BE2C (cell line): ENCODE results near the gene XYLT1.

ENCODE experiments used
- DNase-seq: peaks from one replicate; pipeline ENCODE4 v3.0.0-alpha.2; 2020
- H3K27me3 ChIP-seq: fragments of 250-450 bp; sonication (Bioruptor Pico); 2 replicates; pipeline ENCODE4 v1.5.1; 2020; ENCODE audit warnings: mild to moderate bottlenecking
- H3K36me3 ChIP-seq: fragments of 250-450 bp; sonication (Bioruptor Pico); 2 replicates; pipeline ENCODE4 v1.5.1; 2020; ENCODE audit warnings: mild to moderate bottlenecking
- H3K4me1 ChIP-seq: fragments of 250-450 bp; sonication (Bioruptor Pico); 2 replicates; pipeline ENCODE4 v1.5.1; 2020
- H3K4me3 ChIP-seq: 2 replicates; pipeline ENCODE4 v1.5.1; 2011; ENCODE audit warnings: low read depth, low read length
- H3K9me3 ChIP-seq: fragments of 250-450 bp; sonication (Bioruptor Pico); 2 replicates; pipeline ENCODE4 v1.5.1; 2020
- CTCF ChIP-seq: IDR thresholded peaks from 2 replicates; pipeline ENCODE4 v1.5.1; 2012; ENCODE audit warnings: mild to moderate bottlenecking, low read depth, low read length

XYLT1 gene

GRCh38 chr16:17359788-17360390 is 110.9 kb downstream of the XYLT1 start:
- Histone ChIP-seq H3K4me3 (no peak overlapping the region), H3K27me3 (no peaks in the 10 kb centered on the region), H3K36me3 (no peaks in the 10 kb centered on the region), H3K4me1 (peaks cover 22% of the 10 kb centered on the region), H3K9me3 (no peaks in the 10 kb centered on the region)
- no peak for DNase-seq
- no peak for TF ChIP-seq CTCF

DNA sequence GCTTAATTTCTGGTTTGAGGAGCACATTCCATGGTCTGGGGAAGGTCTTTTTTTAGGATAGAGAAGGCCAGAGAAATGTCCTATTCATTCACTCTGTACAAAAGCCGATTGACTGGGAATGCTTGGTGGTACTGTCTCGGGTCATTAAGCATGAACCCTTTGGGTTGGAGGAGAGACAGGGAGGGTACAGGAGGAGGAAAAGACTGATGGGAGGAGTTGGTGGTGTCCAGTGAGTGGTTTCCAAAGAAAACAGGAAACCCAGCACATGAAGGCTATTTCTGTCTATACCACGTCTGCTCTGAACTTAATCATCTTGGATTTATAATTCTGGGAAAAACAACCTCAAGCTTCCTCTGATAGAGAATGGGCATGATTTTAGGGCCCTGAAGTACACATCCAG is 111.9 kb downstream of the XYLT1 start:
- DNase-seq = no peak
- Histone ChIP-seq H3K9me3 (no peaks in the 10 kb centered on the region), H3K4me1 (peaks cover 21% of the 10 kb centered on the region), H3K4me3 (no peak overlapping the region), H3K36me3 (no peaks in the 10 kb centered on the region), H3K27me3 (no peaks in the 10 kb centered on the region)
- no peak for TF ChIP-seq CTCF

DNA sequence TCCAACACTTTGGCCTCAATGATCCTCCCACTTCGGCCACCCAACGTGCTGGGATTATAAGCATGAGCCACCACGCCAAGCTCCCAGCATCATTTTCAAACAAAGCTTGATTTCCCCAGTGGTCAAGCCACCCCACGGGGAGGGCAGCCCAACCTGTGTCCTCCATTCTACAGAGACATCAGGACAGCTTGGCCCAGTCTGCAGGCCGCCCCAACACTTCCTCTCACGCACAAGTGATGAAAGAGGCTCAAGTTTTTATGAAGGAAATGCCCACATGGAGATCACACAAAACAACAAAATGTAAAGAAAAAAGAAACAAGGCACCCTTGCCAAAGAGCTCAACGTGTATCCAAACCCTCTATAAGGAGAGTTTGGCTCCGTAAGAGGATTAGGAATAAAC is 112.4 kb downstream of the XYLT1 start:
- H3K4me1 ChIP-seq = peaks cover 21% of the 10 kb centered on the region
- H3K36me3 ChIP-seq = no peaks in the 10 kb centered on the region
- no peaks in the 10 kb centered on the region for H3K9me3 ChIP-seq
- no peak for DNase-seq
- H3K27me3 ChIP-seq = no peaks in the 10 kb centered on the region
- TF ChIP-seq CTCF = no peak
- H3K4me3 ChIP-seq = no peak overlapping the region

DNA sequence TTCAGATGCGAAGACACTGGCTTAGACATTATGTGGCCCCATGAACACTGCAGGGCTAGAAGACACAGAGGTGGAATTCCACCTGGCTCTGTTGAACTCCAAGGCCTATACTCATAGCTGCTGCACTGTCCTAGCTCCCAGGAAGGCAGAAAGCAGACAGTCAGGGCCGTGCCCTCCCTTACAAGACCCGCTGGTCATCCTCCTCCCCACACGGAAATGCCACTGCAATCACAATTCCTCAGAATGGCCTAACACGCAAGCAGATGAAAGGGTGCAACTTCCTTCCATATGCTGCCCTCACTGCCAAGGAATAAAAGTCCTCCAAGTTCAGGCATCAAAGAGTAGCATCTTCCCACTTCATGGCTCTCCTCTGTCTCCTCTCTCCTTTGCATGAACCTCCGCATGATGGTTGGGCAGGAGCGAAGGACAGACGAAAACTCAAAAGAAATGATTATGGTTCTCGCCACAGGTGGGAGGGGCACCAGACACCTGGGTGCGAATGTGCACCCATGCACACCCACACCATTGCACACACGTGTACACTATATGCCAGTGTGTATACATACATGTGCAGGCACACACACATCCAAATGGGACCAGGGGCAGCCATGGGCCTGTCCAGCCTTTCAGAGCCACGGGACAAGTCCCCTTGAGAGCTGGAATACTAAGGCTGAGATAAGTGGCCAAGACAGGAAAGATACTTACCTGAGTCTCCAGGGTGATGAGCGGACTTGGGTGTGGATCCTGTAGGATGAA is 113.3 kb downstream of the XYLT1 start:
- TF ChIP-seq CTCF = no peak
- no peak overlapping the region for H3K4me3 ChIP-seq
- H3K9me3 ChIP-seq = no peaks in the 10 kb centered on the region
- H3K4me1 ChIP-seq = peaks cover 21% of the 10 kb centered on the region
- no peaks in the 10 kb centered on the region for H3K27me3 ChIP-seq
- H3K36me3 ChIP-seq = no peaks in the 10 kb centered on the region
- no peak for DNase-seq

- Histone ChIP-seq H3K4me1 (peaks cover 21% of the 10 kb centered on the region), H3K4me3 (no peak overlapping the region)
- no peak for TF ChIP-seq CTCF
Observed at GRCh38 chr16:17356243-17356933, 114.4 kb downstream of the XYLT1 start.

GRCh38 chr16:17354685-17355084 is 116.1 kb downstream of the XYLT1 start:
- H3K4me3 ChIP-seq = no peak overlapping the region
- H3K9me3 ChIP-seq = no peaks in the 10 kb centered on the region
- H3K4me1 ChIP-seq = peaks cover 9% of the 10 kb centered on the region
- no peaks in the 10 kb centered on the region for H3K27me3 ChIP-seq
- DNase-seq = no peak
- TF ChIP-seq CTCF = no peak
- no peaks in the 10 kb centered on the region for H3K36me3 ChIP-seq

More at GRCh38 chr16:17356243-17356933, 114.4 kb downstream of the XYLT1 start:
- DNase-seq = no peak
- Histone ChIP-seq H3K9me3 (no peaks in the 10 kb centered on the region), H3K36me3 (no peaks in the 10 kb centered on the region), H3K27me3 (no peaks in the 10 kb centered on the region)
